Mucosa of rectum (tissue), 2 donors: ENCODE data around the gene GOLGA5.

Experiments
- H3K27ac ChIP-seq, 2 donors: one replicate each; pipeline ENCODE4 v1.7.0; 2013; ENCODE audit warnings: inconsistent platforms in 2 of 2, low read depth in 2 of 2, low read length in 2 of 2
- H3K27me3 ChIP-seq, 2 donors: one replicate each; pipeline ENCODE4 v1.7.0; 2013; ENCODE audit warnings: low read length in 2 of 2; ENCODE audit not compliant: control insufficient read depth in 2 of 2, insufficient read depth in 2 of 2
- H3K36me3 ChIP-seq, 2 donors: one replicate each; pipeline ENCODE4 v1.7.0; 2013; ENCODE audit warnings: low read length in 2 of 2; ENCODE audit not compliant: control insufficient read depth in 2 of 2, insufficient read depth in 2 of 2
- H3K4me1 ChIP-seq, 2 donors: one replicate each; pipeline ENCODE4 v1.7.0; 2013; ENCODE audit warnings: low read length in 2 of 2, mild to moderate bottlenecking in 1 of 2; ENCODE audit not compliant: control insufficient read depth in 2 of 2, insufficient read depth in 2 of 2
- H3K4me3 ChIP-seq, 2 donors: one replicate each; pipeline ENCODE4 v1.7.0; 2013; ENCODE audit warnings: low read length in 2 of 2
- H3K9ac ChIP-seq, 2 donors: one replicate each; pipeline ENCODE4 v1.7.0; 2013; ENCODE audit warnings: low read length in 2 of 2, low read depth in 1 of 2, mild to moderate bottlenecking in 1 of 2
- H3K9me3 ChIP-seq, 2 donors: one replicate each; pipeline ENCODE4 v1.7.0; 2013; ENCODE audit warnings: low read length in 2 of 2; ENCODE audit not compliant: control insufficient read depth in 2 of 2
- donor health status: healthy.
- donor health status: Normal muscosa, but diverticular disease.

The GOLGA5 gene

DNA sequence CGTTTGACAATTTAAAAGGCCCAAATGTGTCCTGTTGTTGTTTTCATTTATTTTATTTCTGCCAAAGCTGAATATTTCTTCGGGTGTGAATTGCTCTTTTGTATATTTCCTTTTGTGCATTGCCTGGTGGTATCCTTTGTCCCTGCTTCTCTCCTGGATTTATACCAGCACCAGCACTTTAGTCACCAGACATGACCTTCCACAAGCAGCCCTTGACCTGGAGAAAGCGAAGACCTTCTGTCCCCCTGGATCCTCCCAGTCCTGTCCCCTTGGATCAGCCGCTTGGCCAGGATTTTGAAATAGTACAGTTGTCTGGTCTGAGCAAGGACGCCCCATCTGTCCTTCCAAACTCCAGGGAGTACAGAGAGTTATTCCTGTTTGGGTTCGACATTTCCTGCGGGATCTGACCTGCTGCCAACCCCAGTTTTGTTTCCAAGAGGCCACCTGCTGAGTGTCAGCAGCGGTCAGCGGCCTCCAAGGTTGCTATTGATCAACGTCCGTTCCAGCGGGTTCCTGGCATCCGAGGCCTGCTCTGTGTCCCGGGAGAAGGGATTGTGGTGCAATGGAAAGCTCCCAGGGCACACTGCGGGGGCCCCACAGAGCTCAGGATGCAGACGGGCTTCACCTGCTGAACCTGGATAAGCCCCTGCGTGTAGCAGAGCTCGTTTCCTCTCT, 83.8 kb downstream of the GOLGA5 start:
- Histone ChIP-seq H3K36me3 (no peaks in the 10 kb centered on the region), H3K9me3 (no peaks in the 10 kb centered on the region), H3K27me3 (peaks cover 0 to 3% of the 10 kb centered on the region in 2 donors), H3K4me3 (no peak overlapping the region), H3K9ac (no peak overlapping the region), H3K27ac (no peak overlapping the region), H3K4me1 (no peaks in the 10 kb centered on the region)

DNA sequence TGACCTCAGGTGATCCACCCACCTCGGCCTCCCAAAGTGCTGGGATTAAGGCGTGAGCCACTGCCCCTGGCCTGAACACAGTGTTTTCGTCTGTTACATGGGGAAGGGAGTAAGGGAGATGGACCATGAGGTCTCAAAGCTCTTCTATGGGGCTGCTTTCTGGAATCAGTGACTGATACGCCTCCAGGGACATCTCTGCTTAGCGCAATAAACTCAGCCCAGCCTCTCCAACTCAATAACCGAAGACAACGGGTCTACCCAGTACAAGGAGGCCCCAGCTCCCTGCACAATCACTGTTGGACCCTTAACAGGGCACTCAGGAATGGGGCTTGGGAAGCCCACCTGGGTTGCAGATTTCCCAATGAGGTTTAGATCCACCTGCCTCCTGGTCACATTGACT, 86.2 kb downstream of the GOLGA5 start:
- no peaks in the 10 kb centered on the region for H3K4me1 ChIP-seq
- no peaks in the 10 kb centered on the region for H3K9me3 ChIP-seq
- H3K9ac ChIP-seq: no peak overlapping the region
- no peaks in the 10 kb centered on the region for H3K36me3 ChIP-seq
- H3K4me3 ChIP-seq: no peak overlapping the region
- no peak overlapping the region for H3K27ac ChIP-seq
- H3K27me3 ChIP-seq: peaks cover 0 to under 1% of the 10 kb centered on the region in 2 donors

DNA sequence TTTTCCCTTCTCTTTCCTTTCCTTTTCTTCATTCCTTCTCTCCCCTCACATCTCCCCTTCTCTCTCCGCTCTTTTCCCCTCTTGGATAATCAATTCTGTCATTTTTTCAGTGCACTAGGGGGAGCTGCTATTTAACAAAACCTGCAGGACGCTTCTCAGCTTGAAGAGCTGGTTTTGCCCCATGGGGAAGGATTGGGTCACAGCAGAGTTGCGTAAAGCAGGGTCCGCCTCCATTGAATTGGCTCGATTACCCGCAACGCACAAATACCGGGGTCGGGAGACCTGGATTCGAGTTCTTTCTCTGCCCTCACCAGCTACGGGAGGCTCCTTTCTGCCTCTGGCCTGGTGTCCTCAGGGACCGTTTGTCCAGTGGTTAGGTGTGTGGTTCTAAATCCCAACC, 86.7 kb downstream of the GOLGA5 start:
- Histone ChIP-seq H3K4me1 (no peaks in the 10 kb centered on the region), H3K9me3 (no peaks in the 10 kb centered on the region), H3K27ac (no peak overlapping the region), H3K9ac (no peak overlapping the region), H3K27me3 (no peaks in the 10 kb centered on the region), H3K4me3 (no peak overlapping the region), H3K36me3 (no peaks in the 10 kb centered on the region)

DNA sequence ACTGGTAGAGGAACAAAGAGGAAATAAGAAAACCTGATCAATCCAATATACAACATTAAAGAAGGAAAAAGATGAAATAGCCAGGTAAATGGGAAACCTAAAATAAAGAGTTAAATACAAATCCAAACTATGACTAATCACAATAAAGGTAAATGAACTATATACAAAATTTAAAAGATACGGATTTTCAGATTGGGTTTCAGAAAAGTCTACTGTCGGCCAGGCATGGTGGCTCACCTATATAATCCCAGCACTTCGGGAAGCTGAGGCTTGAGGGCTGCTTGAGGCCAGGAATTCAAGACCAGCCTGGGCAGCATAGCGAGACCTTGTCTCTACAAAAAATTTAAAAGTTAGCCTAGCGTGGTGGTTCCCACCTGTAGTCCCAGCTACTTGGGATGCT, 89.0 kb downstream of the GOLGA5 start:
- Histone ChIP-seq H3K27me3 (no peaks in the 10 kb centered on the region), H3K4me3 (no peak overlapping the region), H3K9me3 (no peaks in the 10 kb centered on the region), H3K9ac (no peak overlapping the region), H3K36me3 (no peaks in the 10 kb centered on the region), H3K4me1 (no peaks in the 10 kb centered on the region), H3K27ac (no peak overlapping the region)

DNA sequence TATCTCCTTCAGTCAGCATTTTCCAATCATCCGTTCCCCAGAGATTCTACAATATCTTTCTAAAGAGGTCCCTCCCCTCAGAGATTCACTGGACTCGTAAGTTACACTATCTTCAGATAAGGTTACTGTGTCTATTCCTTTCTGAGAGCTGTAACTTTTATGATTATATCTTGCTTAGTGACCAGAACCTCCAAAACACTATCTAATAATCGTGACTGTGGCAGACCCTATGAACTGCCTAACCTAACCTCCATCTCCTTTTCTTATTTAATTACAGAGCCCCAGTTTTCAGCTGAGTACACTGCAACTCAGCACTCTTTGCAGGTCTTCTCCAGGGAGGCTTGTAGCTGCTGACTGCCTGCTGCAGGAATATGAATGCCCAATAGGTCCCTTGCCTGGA, 90.3 kb downstream of the GOLGA5 start:
- Histone ChIP-seq H3K4me3 (no peak overlapping the region), H3K27ac (no peak overlapping the region), H3K9me3 (no peaks in the 10 kb centered on the region), H3K9ac (no peak overlapping the region), H3K36me3 (no peaks in the 10 kb centered on the region), H3K4me1 (no peaks in the 10 kb centered on the region), H3K27me3 (no peaks in the 10 kb centered on the region)

DNA sequence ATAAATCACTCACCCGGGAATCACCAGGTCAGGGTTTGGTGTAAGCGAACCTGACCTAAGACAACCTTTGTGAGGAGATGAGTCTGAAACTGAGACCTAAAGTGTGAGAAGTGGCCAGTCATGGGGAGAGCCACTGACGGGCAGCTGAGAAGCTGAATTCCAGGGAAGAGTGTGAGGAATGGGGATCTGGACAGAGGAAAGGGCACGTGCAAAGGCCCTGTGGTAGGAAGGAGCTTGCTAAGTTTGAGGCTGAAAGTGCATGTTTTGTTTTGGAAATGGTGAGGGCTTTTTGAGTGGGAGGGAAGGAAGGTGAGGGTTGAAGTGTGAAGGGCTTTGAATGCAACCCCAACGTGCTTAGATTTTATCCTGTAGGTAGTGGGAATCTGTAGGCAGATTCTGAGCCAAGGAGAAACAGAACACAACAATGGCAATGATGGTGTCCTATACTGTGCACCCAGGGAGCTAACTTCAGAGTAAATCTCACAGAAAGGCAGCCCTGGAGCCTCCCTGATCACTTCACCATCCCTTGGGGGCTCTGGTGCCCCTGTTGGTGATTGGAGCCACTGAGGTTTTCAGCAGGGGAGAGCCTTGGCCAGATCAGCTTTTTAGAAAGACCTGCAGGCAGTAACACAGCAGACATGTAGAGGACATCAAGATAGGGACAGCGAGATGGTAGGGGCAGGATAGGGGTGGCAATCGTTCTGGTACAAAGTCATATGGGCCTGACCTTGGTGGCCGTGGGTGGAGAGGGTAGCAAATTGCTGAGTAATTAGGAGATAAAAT, 91.4 kb downstream of the GOLGA5 start:
- no peak overlapping the region for H3K4me3 ChIP-seq
- no peaks in the 10 kb centered on the region for H3K27me3 ChIP-seq

DNA sequence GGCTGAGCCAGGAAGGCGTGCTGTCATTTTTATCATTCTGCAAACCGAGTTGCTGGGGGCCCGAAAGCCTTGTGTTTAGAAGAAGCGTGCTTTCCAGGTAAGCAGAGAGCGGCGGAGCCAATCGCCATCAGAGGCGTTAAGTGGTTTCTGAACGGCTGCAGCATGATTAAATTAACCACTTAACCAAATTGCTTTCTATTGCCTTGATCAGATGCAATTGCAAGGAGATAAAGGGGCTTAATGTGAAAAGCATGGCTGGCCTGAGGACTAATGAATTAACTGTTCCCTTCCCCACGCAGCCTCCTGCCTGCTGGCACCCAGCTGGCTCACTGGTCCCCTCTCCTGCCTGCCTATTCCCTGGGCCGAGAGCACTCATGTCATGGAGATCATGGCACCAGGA, 92.2 kb downstream of the GOLGA5 start:
- H3K27ac ChIP-seq: no peak overlapping the region
- H3K27me3 ChIP-seq: no peaks in the 10 kb centered on the region
- no peak overlapping the region for H3K9ac ChIP-seq

More for the DNA sequence above, 91.4 kb downstream of the GOLGA5 start:
- Histone ChIP-seq H3K9ac (no peak overlapping the region), H3K9me3 (no peaks in the 10 kb centered on the region), H3K4me1 (no peaks in the 10 kb centered on the region), H3K27ac (no peak overlapping the region), H3K36me3 (no peaks in the 10 kb centered on the region)

DNA sequence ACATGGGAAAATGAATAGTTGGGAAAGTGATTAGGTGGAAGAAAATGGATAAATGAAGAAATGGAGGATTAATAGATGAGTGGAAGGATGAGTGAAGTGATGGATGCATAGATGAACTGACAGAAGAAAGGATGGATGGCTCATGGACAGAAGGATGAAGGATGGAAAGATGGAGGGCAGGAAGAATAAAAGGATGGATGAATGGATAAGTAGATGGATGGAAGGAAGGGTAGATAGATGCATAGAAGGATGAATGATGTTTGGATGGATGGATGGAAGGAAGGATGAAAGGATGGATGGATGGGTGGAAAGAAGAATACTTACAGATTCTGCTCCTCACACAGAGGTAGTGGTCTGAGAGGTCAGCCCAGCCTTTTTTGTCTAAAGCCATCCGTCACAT, 93.1 kb downstream of the GOLGA5 start:
- Histone ChIP-seq H3K9me3 (no peaks in the 10 kb centered on the region), H3K27me3 (no peaks in the 10 kb centered on the region), H3K27ac (no peak overlapping the region)

More for the DNA sequence above, 92.2 kb downstream of the GOLGA5 start:
- Histone ChIP-seq H3K36me3 (no peaks in the 10 kb centered on the region), H3K4me1 (peaks cover 0 to 1% of the 10 kb centered on the region in 2 donors), H3K4me3 (no peak overlapping the region), H3K9me3 (no peaks in the 10 kb centered on the region)

DNA sequence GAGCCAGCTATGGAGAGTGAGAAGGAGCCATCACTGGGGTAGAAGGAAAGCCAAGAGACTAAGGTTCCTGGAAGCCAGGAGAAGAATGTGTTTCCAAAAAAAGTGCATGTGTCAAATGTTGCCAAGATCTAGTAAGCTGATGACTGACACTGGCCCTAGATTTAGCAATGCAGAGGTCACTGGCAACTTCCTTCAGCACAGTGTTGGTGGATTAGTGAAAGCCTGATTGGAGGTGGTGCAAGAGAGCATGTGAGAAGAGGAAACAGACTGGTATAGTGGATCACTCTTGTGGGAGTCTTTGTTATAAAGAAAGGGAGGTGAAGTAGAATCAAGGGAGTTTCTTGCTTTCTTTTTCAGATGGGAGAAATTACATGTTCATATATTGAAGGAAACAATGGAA, 94.8 kb downstream of the GOLGA5 start:
- Histone ChIP-seq H3K4me3 (no peak overlapping the region), H3K9ac (no peak overlapping the region), H3K9me3 (peaks cover 3 to 4% of the 10 kb centered on the region in 2 donors), H3K4me1 (peaks cover 0 to 2% of the 10 kb centered on the region in 2 donors), H3K27me3 (no peaks in the 10 kb centered on the region), H3K27ac (no peak overlapping the region), H3K36me3 (no peaks in the 10 kb centered on the region)

More for the DNA sequence above, 93.1 kb downstream of the GOLGA5 start:
- H3K4me1 ChIP-seq: peaks cover 0 to 2% of the 10 kb centered on the region in 2 donors
- no peaks in the 10 kb centered on the region for H3K36me3 ChIP-seq
- no peak overlapping the region for H3K4me3 ChIP-seq
- no peak overlapping the region for H3K9ac ChIP-seq
